HCT116 (cell line): ENCODE data around the gene REST. TPM values are rescaled to one million over a fixed set of nuclear protein-coding genes. Genes with fewer than 3 reads are reported as not detected.

ENCODE experiments used
- ATAC-seq: fragments of 200-7000 bp; cut with Tn5 transposase; 2 replicates; pipeline ENCODE4 v1.9.1; 2020; ENCODE audit warnings: mild to moderate bottlenecking, moderate library complexity
- BruUV-seq: library from RNA; stranded (reverse); fragments of 400-500 nt; replicated peaks from 2 replicates; lab custom pipeline; 2021; lab: Mats Ljungman, UMichigan
- CTCF ChIA-PET: fragments of 300-600 bp; sonication (Branson Sonifier 250); formaldehyde crosslinking; loops from one replicate; lab custom pipeline; 2021; ENCODE audit warnings: antibody characterized with exemption; lab: Charles Lee
- POLR2A ChIA-PET: fragments of 300-600, 350-600 bp; sonication (Branson Sonifier 250); formaldehyde crosslinking; loops from one replicate; lab custom pipeline; 2021; ENCODE audit warnings: antibody characterized with exemption; lab: Charles Lee
- RAD21 ChIA-PET, 2 experiments: fragments of 300-600 bp; sonication (Branson Sonifier 250); formaldehyde crosslinking; loops; one replicate each; lab custom pipeline; 2023; ENCODE audit warnings: low total read pairs in 2 of 2; ENCODE audit not compliant: uncharacterized antibody in 2 of 2, unreplicated experiment in 2 of 2, low non-redundant PET in 1 of 2; lab: Charles Lee
- DNase-seq: peaks from one replicate; pipeline ENCODE4 v3.0.0-alpha.2; 2010; ENCODE audit warnings: low read depth, low spot score
- H2AFZ ChIP-seq: fragments of 200-600 bp; shearing (Covaris generic), sonication (generic); 2 replicates; pipeline ENCODE4 v1.6.1; 2017; ENCODE audit warnings: low read depth, mixed run types, mixed read lengths, antibody characterized with exemption, low read length; ENCODE audit not compliant: poor library complexity, severe bottlenecking
- H3K27ac ChIP-seq: 2 replicates; pipeline ENCODE4 v1.5.1; 2012; ENCODE audit warnings: low read depth, low read length
- H3K27me3 ChIP-seq: fragments of 200-600 bp; sonication (generic); 2 replicates; pipeline ENCODE4 v1.6.1; 2016; ENCODE audit warnings: mixed run types, low read length, mixed read lengths; ENCODE audit not compliant: insufficient read depth
- H3K36me3 ChIP-seq, 2 experiments: fragments of 200-500 bp in 1 of 2; fragments of 200-600 bp in 1 of 2; sonication (Bioruptor generic) in 1 of 2; sonication (generic) in 1 of 2; 2 replicates each; pipeline versions ENCODE4 v1.5.1 to v1.6.1; 2014 to 2016; ENCODE audit warnings: low read length in 2 of 2, inconsistent platforms in 1 of 2, mixed read lengths in 1 of 2, mixed run types in 1 of 2; ENCODE audit not compliant: insufficient read depth in 2 of 2, control insufficient read depth in 1 of 2
- H3K4me1 ChIP-seq, 2 experiments: fragments of 200-600 bp in 1 of 2; sonication (generic) in 1 of 2; 2 replicates each; pipeline versions ENCODE4 v1.5.1 to v1.6.1; 2012 to 2017; ENCODE audit warnings: low read length in 2 of 2, inconsistent platforms in 1 of 2, mild to moderate bottlenecking in 1 of 2, mixed read lengths in 1 of 2, mixed run types in 1 of 2, moderate library complexity in 1 of 2; ENCODE audit not compliant: insufficient read depth in 2 of 2, control insufficient read depth in 1 of 2
- H3K4me2 ChIP-seq: fragments of 200-600 bp; sonication (generic); 2 replicates; pipeline ENCODE4 v1.6.1; 2017; ENCODE audit warnings: mixed run types, low read length, mixed read lengths
- H3K4me3 ChIP-seq, 2 experiments: fragments of 200-600 bp in 1 of 2; sonication (generic) in 1 of 2; replicated peaks in 1 of 2; 2 replicates each; pipeline ENCODE4 v1.5.1; 2011 to 2016; ENCODE audit warnings: low read length in 2 of 2, control low read depth in 1 of 2, low read depth in 1 of 2, mild to moderate bottlenecking in 1 of 2, mixed read lengths in 1 of 2, mixed run types in 1 of 2
- H3K79me2 ChIP-seq: fragments of 200-600 bp; sonication (generic); 2 replicates; pipeline ENCODE4 v1.6.1; 2017; ENCODE audit warnings: mild to moderate bottlenecking, mixed run types, low read length, moderate library complexity, mixed read lengths; ENCODE audit not compliant: insufficient read depth
- H3K9ac ChIP-seq: fragments of 200-600 bp; sonication (generic); 2 replicates; pipeline ENCODE4 v1.6.1; 2016; ENCODE audit warnings: low read length, mixed read lengths
- H3K9me2 ChIP-seq: fragments of 200-600 bp; sonication (generic), shearing (Covaris generic); 2 replicates; pipeline ENCODE4 v1.6.1; 2017; ENCODE audit warnings: mixed run types, mild to moderate bottlenecking, moderate library complexity; ENCODE audit not compliant: insufficient read depth
- H3K9me3 ChIP-seq, 2 experiments: fragments of 200-500 bp in 1 of 2; fragments of 200-600 bp in 1 of 2; sonication (Bioruptor generic) in 1 of 2; sonication (generic) in 1 of 2; 2 replicates each; pipeline ENCODE4 v1.6.1; 2014 to 2017; ENCODE audit warnings: low read length in 2 of 2, mixed read lengths in 2 of 2, inconsistent platforms in 1 of 2, low read depth in 1 of 2, mild to moderate bottlenecking in 1 of 2, mixed run types in 1 of 2, moderate library complexity in 1 of 2; ENCODE audit not compliant: control insufficient read depth in 1 of 2, insufficient read depth in 1 of 2
- H4K20me1 ChIP-seq: fragments of 200-600 bp; sonication (generic), shearing (Covaris generic); 2 replicates; pipeline ENCODE4 v1.6.1; 2017; ENCODE audit warnings: mixed run types, mild to moderate bottlenecking, moderate library complexity; ENCODE audit not compliant: insufficient read depth
- CEBPB ChIP-seq: IDR thresholded peaks from 2 replicates; pipeline ENCODE4 v1.6.1; 2012; ENCODE audit warnings: low read depth
- EGR1 ChIP-seq: IDR thresholded peaks from 2 replicates; pipeline ENCODE4 v1.6.1; 2012; ENCODE audit warnings: low read depth
- ELF1 ChIP-seq: IDR thresholded peaks from 2 replicates; pipeline ENCODE4 v1.6.1; 2012; ENCODE audit warnings: low read depth, borderline replicate concordance
- EZH2 ChIP-seq: fragments of 200-600 bp; sonication (generic); IDR thresholded peaks from 2 replicates; pipeline ENCODE4 v1.6.1; 2017; ENCODE audit warnings: antibody characterized with exemption, mixed run types
- EZH2phosphoT487 ChIP-seq: fragments of 200-600 bp; IDR thresholded peaks from 2 replicates; pipeline ENCODE4 v1.6.1; 2018; ENCODE audit warnings: antibody characterized with exemption, borderline replicate concordance
- FOSL1 ChIP-seq: IDR thresholded peaks from 2 replicates; pipeline ENCODE4 v1.6.1; 2012; ENCODE audit warnings: low read depth
- JUND ChIP-seq: IDR thresholded peaks from 2 replicates; pipeline ENCODE4 v1.6.1; 2012
- POLR2A ChIP-seq: IDR thresholded peaks from 2 replicates; pipeline ENCODE4 v1.7.0; 2011; ENCODE audit warnings: borderline replicate concordance; ENCODE audit not compliant: insufficient read depth, insufficient read length; ENCODE audit errors: extremely low read depth
- POLR2AphosphoS5 ChIP-seq: IDR thresholded peaks from 2 replicates; pipeline ENCODE4 v1.6.1; 2011; ENCODE audit warnings: mild to moderate bottlenecking, low read depth, low read length, moderate library complexity
- SRF ChIP-seq: IDR thresholded peaks from 2 replicates; pipeline ENCODE4 v1.6.1; 2012; ENCODE audit warnings: low read depth
- TCF7L2 ChIP-seq: IDR thresholded peaks from 2 replicates; pipeline ENCODE4 v1.7.0; 2011; ENCODE audit warnings: borderline replicate concordance, inconsistent platforms; ENCODE audit not compliant: insufficient read depth, insufficient read length; ENCODE audit errors: extremely low read depth
- ZFX ChIP-seq: fragments of 450-650 bp; IDR thresholded peaks from 2 replicates; pipeline ENCODE4 v1.6.1; 2017
- ZNF274 ChIP-seq: fragments of 200-500 bp; sonication (Bioruptor generic); IDR thresholded peaks from 2 replicates; pipeline ENCODE4 v1.6.1; 2014; ENCODE audit warnings: mild to moderate bottlenecking, low read depth, low read length, inconsistent platforms
- intact Hi-C: fragments of 100-400 bp; cut with micrococcal nuclease; formaldehyde crosslinking; loops from 2 replicates; pipeline ENCODE4 v1.10.0; 2022
- total RNA-seq: library from RNA; stranded (reverse); gene quantifications from one replicate; pipeline ENCODE4 v1.2.1, GENCODE V29; 2021; ENCODE audit not compliant: unreplicated experiment
- TF ChIP-seq, protein P1 (sequence below), 3 experiments: fragments of 200-600 bp in 1 of 3; sonication (generic) in 1 of 3; IDR thresholded peaks in 2 of 3; conservative IDR thresholded peaks in 1 of 3; 2 replicates each; pipeline ENCODE4 v1.5.1; 2012 to 2017; ENCODE audit warnings: low read depth in 2 of 3, low read length in 2 of 3, antibody characterized with exemption in 1 of 3, borderline replicate concordance in 1 of 3, control low read depth in 1 of 3, mild to moderate bottlenecking in 1 of 3, mixed read lengths in 1 of 3, mixed run types in 1 of 3, moderate library complexity in 1 of 3; ENCODE audit not compliant: insufficient read depth in 1 of 3
- TF ChIP-seq, protein P2 (sequence below): IDR thresholded peaks from 2 replicates; pipeline ENCODE4 v1.6.1; 2012
- TF ChIP-seq, protein P3 (sequence below): IDR thresholded peaks from 2 replicates; pipeline ENCODE4 v1.6.1; 2011; ENCODE audit warnings: mild to moderate bottlenecking, low read length, moderate library complexity; ENCODE audit not compliant: insufficient replicate concordance; ENCODE audit errors: extremely low read depth

Gene REST
- total RNA-seq, 1 experiment from 2014 or later: 42.6 TPM

DNA sequence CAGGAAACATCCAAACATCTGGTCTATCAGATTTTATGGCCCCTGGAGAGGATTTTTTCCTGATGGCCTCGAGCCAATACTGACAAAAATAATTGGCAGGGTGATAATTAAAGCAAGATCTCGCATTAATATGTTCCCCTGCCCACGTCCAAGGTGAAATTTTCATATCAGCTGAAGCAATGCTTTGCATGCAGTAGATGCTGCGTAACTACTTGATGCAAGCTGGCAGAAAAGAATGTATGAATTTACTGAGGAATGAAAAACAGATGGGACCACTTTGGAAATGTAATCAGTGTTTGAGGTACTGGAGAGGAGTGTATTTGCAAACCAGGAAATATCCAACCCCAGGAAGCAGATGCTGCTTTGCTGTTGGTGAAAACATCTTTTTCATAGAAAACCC is 36.8 kb upstream of the REST start:
- Histone ChIP-seq H3K79me2 (no peaks in the 10 kb centered on the region), H3K27me3 (no peaks in the 10 kb centered on the region), H3K4me2 (no peak overlapping the region), H4K20me1 (no peaks in the 10 kb centered on the region), H3K36me3 (no peaks in the 10 kb centered on the region), H3K4me3 (no peak overlapping the region), H3K4me1 (no peaks in the 10 kb centered on the region; a peak in 1 of 4 replicates), H3K9me2 (no peaks in the 10 kb centered on the region), H3K9me3 (no peaks in the 10 kb centered on the region), H2AFZ (no peak overlapping the region), H3K27ac (no peak overlapping the region), H3K9ac (no peak overlapping the region)
- ChIA-PET POLR2A (no interaction called here), RAD21 (interaction anchor here in 1 of 2 experiments (0.7 kb wide), 1 partner anchor 34 kb away, joined by 6 read pairs; no protein-coding TSS in a partner anchor), CTCF (no interaction called here)
- intact Hi-C loops: no loop called here
- no TSS peak for BruUV-seq
- DNase-seq (no peak), ATAC-seq (no peak)
- TF ChIP-seq JUND (no peak), EGR1 (no peak), SRF (no peak), POLR2AphosphoS5 (no peak), EZH2 (no peak), ELF1 (no peak), ZNF274 (no peak), POLR2A (no peak), TCF7L2 (no peak), EZH2phosphoT487 (no peak), CEBPB (no peak), ZFX (no peak), FOSL1 (no peak)
- TF ChIP-seq, protein P1, sequence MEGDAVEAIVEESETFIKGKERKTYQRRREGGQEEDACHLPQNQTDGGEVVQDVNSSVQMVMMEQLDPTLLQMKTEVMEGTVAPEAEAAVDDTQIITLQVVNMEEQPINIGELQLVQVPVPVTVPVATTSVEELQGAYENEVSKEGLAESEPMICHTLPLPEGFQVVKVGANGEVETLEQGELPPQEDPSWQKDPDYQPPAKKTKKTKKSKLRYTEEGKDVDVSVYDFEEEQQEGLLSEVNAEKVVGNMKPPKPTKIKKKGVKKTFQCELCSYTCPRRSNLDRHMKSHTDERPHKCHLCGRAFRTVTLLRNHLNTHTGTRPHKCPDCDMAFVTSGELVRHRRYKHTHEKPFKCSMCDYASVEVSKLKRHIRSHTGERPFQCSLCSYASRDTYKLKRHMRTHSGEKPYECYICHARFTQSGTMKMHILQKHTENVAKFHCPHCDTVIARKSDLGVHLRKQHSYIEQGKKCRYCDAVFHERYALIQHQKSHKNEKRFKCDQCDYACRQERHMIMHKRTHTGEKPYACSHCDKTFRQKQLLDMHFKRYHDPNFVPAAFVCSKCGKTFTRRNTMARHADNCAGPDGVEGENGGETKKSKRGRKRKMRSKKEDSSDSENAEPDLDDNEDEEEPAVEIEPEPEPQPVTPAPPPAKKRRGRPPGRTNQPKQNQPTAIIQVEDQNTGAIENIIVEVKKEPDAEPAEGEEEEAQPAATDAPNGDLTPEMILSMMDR (IDR thresholded peaks at IDR 0.05 in 2 of 3, conservative IDR thresholded peaks at IDR 0.05 in 1 of 3; ENCODE audit: borderline replicate concordance in 1 of 3, insufficient read depth in 1 of 3, low read depth in 2 of 3, low read length in 2 of 3): no peak
- TF ChIP-seq, protein P2, sequence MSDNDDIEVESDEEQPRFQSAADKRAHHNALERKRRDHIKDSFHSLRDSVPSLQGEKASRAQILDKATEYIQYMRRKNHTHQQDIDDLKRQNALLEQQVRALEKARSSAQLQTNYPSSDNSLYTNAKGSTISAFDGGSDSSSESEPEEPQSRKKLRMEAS: no peak
- TF ChIP-seq, protein P3, sequence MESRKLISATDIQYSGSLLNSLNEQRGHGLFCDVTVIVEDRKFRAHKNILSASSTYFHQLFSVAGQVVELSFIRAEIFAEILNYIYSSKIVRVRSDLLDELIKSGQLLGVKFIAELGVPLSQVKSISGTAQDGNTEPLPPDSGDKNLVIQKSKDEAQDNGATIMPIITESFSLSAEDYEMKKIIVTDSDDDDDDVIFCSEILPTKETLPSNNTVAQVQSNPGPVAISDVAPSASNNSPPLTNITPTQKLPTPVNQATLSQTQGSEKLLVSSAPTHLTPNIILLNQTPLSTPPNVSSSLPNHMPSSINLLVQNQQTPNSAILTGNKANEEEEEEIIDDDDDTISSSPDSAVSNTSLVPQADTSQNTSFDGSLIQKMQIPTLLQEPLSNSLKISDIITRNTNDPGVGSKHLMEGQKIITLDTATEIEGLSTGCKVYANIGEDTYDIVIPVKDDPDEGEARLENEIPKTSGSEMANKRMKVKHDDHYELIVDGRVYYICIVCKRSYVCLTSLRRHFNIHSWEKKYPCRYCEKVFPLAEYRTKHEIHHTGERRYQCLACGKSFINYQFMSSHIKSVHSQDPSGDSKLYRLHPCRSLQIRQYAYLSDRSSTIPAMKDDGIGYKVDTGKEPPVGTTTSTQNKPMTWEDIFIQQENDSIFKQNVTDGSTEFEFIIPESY: no peak
